Osteocyte (in vitro differentiated cells): ENCODE data around the gene DNAJB6. TPM values are rescaled to one million over a fixed set of nuclear protein-coding genes. Genes with fewer than 3 reads are reported as not detected.

ENCODE experiments used
- DNase-seq: peaks from one replicate; pipeline ENCODE4 v3.0.0; 2021; ENCODE audit warnings: mixed read lengths; ENCODE audit not compliant: unreplicated experiment; ENCODE audit errors: extremely low spot score
- H3K27ac Mint-ChIP-seq: one replicate; pipeline ENCODE4 v1.8.0; 2021; ENCODE audit warnings: mild to moderate bottlenecking, mixed read lengths; ENCODE audit not compliant: unreplicated experiment
- H3K27me3 Mint-ChIP-seq: one replicate; pipeline ENCODE4 v1.8.0; 2021; ENCODE audit warnings: mixed read lengths; ENCODE audit not compliant: unreplicated experiment
- H3K36me3 Mint-ChIP-seq: one replicate; pipeline ENCODE4 v1.8.0; 2021; ENCODE audit warnings: mixed read lengths; ENCODE audit not compliant: unreplicated experiment
- H3K4me1 Mint-ChIP-seq: one replicate; pipeline ENCODE4 v1.8.0; 2021; ENCODE audit warnings: mixed read lengths; ENCODE audit not compliant: unreplicated experiment
- H3K4me3 Mint-ChIP-seq: one replicate; pipeline ENCODE4 v1.8.0; 2021; ENCODE audit warnings: mild to moderate bottlenecking, moderate library complexity, mixed read lengths; ENCODE audit not compliant: unreplicated experiment
- H3K9me3 Mint-ChIP-seq: one replicate; pipeline ENCODE4 v1.8.0; 2021; ENCODE audit warnings: mixed read lengths; ENCODE audit not compliant: unreplicated experiment
- total RNA-seq: library from RNA; stranded (reverse); gene quantifications from 2 replicates; pipeline ENCODE4 v1.2.1, GENCODE V29; 2021
- TF ChIP-seq, protein P1 (sequence below): fragments of 200-600 bp; sonication (generic); IDR thresholded peaks from 2 replicates; pipeline ENCODE4 v1.5.0; 2021; ENCODE audit warnings: antibody characterized with exemption, mild to moderate bottlenecking, moderate library complexity

The DNAJB6 gene
- total RNA-seq, 1 donor from 2014 or later: 112 TPM

DNA sequence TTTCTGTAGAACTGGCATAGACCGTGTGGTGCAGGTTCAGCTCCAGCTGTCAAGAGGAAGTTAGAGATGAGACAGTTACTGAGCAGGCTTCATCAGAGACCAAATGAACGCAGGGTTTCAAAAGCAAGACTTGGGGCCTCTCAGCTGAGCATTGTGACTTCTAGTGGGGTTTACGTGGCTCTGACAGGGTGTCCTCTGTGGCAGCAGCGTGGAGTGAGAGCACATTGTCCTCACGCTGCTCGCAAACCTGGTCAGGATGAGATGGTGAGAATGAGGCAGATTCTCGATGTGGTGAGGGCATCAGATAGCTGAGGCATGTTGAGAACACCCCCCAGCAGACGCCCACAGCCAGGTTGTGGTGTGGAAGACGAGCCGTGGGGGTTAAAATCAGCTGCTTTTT is 126.0 kb downstream of the DNAJB6 start:
- Mint-ChIP-seq H3K4me3 (no peak overlapping the region), H3K9me3 (no peaks in the 10 kb centered on the region), H3K27me3 (peaks cover 24% of the 10 kb centered on the region), H3K36me3 (no peaks in the 10 kb centered on the region), H3K27ac (no peak overlapping the region), H3K4me1 (peaks cover under 1% of the 10 kb centered on the region)
- peak; percentile 71 for DNase-seq
- TF ChIP-seq, protein P1, sequence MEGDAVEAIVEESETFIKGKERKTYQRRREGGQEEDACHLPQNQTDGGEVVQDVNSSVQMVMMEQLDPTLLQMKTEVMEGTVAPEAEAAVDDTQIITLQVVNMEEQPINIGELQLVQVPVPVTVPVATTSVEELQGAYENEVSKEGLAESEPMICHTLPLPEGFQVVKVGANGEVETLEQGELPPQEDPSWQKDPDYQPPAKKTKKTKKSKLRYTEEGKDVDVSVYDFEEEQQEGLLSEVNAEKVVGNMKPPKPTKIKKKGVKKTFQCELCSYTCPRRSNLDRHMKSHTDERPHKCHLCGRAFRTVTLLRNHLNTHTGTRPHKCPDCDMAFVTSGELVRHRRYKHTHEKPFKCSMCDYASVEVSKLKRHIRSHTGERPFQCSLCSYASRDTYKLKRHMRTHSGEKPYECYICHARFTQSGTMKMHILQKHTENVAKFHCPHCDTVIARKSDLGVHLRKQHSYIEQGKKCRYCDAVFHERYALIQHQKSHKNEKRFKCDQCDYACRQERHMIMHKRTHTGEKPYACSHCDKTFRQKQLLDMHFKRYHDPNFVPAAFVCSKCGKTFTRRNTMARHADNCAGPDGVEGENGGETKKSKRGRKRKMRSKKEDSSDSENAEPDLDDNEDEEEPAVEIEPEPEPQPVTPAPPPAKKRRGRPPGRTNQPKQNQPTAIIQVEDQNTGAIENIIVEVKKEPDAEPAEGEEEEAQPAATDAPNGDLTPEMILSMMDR: no peak

DNA sequence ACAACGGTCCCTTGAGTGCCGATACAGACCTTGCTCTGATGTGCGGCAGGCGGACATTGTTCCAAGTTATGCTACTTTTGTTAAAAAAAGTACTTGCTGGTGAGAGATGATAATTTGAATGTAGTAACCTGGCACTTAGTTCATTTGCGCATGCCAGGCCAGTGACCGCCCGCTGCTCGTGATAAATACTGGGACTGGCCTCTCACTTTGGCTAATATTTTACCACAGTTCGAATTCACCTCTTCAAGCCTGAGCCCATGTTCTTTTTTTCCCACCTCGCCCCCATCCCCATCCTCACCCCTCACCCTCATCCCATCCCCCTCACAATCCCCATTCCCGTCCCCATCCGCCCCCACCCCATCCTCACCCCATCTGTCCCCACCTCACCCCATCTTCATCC is 126.4 kb downstream of the DNAJB6 start:
- TF ChIP-seq, protein P1: no peak
- Mint-ChIP-seq H3K36me3 (no peaks in the 10 kb centered on the region), H3K9me3 (no peaks in the 10 kb centered on the region), H3K27ac (no peak overlapping the region), H3K4me3 (no peak overlapping the region), H3K4me1 (no peaks in the 10 kb centered on the region), H3K27me3 (peaks cover 20% of the 10 kb centered on the region)
- DNase-seq: no peak

DNA sequence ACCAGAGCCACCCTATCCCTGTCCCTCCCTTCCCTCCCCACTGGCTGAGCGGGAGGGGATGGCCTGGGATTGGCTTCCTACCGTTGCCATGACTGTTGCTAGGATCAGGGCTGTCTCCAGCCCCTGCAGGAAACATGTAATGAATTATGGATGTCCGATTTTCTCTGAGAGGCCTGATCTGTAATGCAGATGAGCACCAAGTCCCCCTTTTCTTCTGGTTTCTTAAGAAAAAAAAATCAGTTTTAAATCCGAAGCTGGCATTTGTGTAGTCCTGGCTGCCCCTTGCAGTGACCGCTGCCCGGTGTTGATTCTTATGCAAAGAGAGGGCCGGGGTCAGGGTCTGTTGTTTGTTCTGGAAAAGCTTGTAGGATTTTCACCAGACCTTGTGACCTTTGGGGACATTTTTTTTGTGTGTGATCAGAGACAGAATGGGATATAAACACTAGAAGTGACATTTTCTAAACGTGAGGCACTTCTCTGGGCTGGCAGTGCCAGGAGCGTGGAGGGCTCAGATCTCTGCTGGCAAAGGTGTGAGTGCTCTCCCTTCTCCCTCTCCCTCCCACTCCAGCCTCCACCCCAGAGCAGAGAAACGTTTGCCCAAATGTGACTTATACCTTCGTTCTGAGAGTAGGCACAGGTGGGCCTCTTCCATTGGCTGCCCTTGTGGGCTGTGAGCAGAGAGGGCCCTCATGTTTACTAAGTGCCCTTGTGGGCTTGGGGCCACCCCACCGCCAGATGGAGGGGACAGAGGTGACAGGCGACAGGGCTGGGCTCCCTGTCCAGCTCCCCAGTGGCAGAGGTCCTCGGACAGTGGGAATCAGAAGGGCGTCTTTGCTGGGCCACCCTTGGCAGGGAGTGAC is 127.5 kb downstream of the DNAJB6 start:
- Mint-ChIP-seq H3K27me3 (peaks cover 13% of the 10 kb centered on the region), H3K4me3 (no peak overlapping the region), H3K36me3 (no peaks in the 10 kb centered on the region), H3K4me1 (no peaks in the 10 kb centered on the region), H3K9me3 (no peaks in the 10 kb centered on the region), H3K27ac (no peak overlapping the region)
- peak; percentile 71 for DNase-seq
- TF ChIP-seq, protein P1: no peak

DNA sequence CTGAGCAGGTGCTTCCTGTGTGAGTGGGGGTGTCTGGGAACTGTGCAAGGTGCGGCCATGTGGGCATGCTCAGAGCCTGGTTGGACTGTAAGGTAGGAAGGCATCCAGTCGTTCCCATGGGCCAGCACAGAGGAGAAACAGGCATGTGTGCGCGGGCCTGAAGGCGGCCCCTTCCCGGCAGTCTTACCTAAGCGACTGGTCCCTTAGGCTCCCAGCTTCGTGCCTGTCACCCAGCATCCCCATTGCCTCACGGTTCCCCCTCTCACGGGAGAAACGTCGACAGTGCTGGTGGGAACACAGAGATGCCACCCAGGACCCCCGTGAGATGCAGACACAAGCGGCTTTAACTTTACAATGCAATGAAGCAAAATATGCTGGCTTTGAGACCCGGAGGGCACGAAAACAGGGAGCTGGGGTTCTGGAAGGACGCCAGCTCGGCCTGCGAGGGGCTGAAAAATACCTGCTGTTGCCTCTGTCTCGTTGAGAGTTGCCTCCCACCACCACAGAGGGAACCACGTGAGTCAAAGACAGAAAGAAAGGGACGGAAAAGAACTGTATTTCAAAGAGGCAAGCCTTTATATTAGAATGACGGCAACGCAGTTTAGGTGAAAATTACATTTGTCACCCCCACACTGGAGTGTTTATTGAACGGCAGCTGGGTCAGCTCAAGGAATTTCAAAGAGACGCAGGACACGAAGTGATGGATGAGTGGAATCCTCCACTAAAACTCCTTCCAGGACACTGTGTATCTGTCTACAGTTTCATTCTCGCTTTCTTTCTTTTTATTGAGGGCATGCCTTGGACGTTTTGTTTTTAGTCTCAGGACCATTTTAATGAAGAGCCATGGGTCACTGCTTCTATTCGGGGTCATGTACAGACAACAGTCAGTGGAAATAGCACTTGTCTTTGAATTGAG is 128.4 kb downstream of the DNAJB6 start:
- no peak overlapping the region for H3K27ac Mint-ChIP-seq
- peak; percentile 69 for DNase-seq
- no peaks in the 10 kb centered on the region for H3K4me1 Mint-ChIP-seq
- TF ChIP-seq, protein P1: no peak
- H3K4me3 Mint-ChIP-seq: no peak overlapping the region
- H3K9me3 Mint-ChIP-seq: no peaks in the 10 kb centered on the region
- peaks cover 12% of the 10 kb centered on the region for H3K27me3 Mint-ChIP-seq
- H3K36me3 Mint-ChIP-seq: no peaks in the 10 kb centered on the region
